Gastrocnemius medialis (tissue), 4 donors: ENCODE measurements around the gene CHRM5.

Experiments
- POLR2A ChIP-seq, 2 donors: fragments of 450-650 bp; IDR thresholded peaks; one replicate each; pipeline ENCODE4 v1.6.1; 2017; ENCODE audit warnings: antibody characterized with exemption in 2 of 2, mild to moderate bottlenecking in 2 of 2, moderate library complexity in 2 of 2
- TF ChIP-seq, protein P1 (sequence below), 5 experiments: fragments of 450-650 bp in 3 of 5; fragments of 200-600 bp in 2 of 5; sonication (generic) in 2 of 5; IDR thresholded peaks in 4 of 5; conservative IDR thresholded peaks in 1 of 5; 1 replicate in 4 of 5; 2 replicates in 1 of 5; pipeline ENCODE4 v1.5.1; 2016 to 2019; ENCODE audit warnings: antibody characterized with exemption in 5 of 5, mild to moderate bottlenecking in 3 of 5, moderate library complexity in 3 of 5

- TF ChIP-seq POLR2A (IDR thresholded peaks at IDR 0.05) = no peak
- TF ChIP-seq, protein P1, sequence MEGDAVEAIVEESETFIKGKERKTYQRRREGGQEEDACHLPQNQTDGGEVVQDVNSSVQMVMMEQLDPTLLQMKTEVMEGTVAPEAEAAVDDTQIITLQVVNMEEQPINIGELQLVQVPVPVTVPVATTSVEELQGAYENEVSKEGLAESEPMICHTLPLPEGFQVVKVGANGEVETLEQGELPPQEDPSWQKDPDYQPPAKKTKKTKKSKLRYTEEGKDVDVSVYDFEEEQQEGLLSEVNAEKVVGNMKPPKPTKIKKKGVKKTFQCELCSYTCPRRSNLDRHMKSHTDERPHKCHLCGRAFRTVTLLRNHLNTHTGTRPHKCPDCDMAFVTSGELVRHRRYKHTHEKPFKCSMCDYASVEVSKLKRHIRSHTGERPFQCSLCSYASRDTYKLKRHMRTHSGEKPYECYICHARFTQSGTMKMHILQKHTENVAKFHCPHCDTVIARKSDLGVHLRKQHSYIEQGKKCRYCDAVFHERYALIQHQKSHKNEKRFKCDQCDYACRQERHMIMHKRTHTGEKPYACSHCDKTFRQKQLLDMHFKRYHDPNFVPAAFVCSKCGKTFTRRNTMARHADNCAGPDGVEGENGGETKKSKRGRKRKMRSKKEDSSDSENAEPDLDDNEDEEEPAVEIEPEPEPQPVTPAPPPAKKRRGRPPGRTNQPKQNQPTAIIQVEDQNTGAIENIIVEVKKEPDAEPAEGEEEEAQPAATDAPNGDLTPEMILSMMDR (IDR thresholded peaks at IDR 0.05 in 4 of 5, conservative IDR thresholded peaks at IDR 0.05 in 1 of 5) = no peak
Measured at GRCh38 chr15:34031987-34032760, 63.9 kb downstream of the CHRM5 start.
